Measurements from ENCODE around the gene EVX2.

The EVX2 gene

DNA sequence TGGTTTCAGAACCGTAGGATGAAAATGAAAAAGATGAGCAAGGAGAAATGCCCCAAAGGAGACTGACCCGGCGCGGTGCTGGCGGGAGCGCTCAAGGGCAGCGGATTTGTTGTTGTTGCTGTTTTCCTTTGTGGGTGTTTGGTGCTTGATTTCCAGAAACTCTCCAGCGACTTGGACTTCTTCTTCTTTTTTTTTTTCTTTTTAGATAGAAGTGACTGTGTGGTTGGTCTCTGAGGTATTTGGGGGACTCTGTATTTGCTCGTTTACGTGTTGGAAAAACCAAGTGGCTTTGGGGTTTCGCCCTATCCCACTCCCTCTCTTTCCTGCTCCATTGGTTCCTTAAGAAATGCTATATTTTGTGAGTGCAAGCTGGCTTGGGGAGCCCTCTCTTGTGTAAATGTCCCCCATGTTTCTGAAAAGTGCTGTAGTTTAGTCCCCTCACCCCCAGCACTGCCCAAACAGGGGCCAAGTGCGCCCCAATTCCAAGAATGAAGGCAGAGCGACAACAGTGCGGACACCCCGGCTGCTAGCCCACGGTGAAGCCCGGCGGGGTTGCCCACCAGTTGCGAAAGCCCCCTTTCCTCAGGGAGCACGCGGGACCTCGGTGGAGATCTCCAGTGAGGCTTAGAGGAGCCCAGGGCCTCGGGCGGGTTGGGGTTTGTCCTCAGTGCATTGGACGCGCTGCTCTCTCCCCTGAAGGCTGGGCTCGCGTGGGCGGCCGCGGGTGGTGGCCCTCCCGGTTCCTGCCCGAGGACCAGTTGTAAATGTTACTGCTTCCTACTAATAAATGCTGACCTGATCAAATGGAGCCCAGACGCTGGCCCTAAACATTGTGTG, 40.6 kb upstream of the EVX2 start:
- Histone ChIP-seq H3K27ac (ENCODE audit: low read length) (no peak overlapping the region), H2AFZ (ENCODE audit: low read depth, low read length) (no peak overlapping the region), H3K4me2 (ENCODE audit: insufficient read depth, low read length) (no peak overlapping the region), H4K20me1 (ENCODE audit: insufficient read depth, low read length) (no peaks in the 10 kb centered on the region), H3K36me3 (ENCODE audit: insufficient read depth, low read length) (no peaks in the 10 kb centered on the region), H3K79me2 (ENCODE audit: insufficient read depth, low read length) (no peaks in the 10 kb centered on the region), H3K4me1 (ENCODE audit: insufficient read depth, low read length) (peaks cover 4% of the 10 kb centered on the region; the same call in 1 of the 2 replicates), H3K4me3 (ENCODE audit: low read depth in 1 of 2, low read length in 2 of 2) (no peak overlapping the region), H3K9me3 (ENCODE audit: insufficient read depth, low read length, severe bottlenecking) (no peaks in the 10 kb centered on the region), H3K9ac (ENCODE audit: low read depth, low read length) (no peak overlapping the region), H3K27me3 (ENCODE audit: insufficient read depth, low read length, poor library complexity) (no peaks in the 10 kb centered on the region)
- DNase-seq: no peak
- TF ChIP-seq, protein P1, sequence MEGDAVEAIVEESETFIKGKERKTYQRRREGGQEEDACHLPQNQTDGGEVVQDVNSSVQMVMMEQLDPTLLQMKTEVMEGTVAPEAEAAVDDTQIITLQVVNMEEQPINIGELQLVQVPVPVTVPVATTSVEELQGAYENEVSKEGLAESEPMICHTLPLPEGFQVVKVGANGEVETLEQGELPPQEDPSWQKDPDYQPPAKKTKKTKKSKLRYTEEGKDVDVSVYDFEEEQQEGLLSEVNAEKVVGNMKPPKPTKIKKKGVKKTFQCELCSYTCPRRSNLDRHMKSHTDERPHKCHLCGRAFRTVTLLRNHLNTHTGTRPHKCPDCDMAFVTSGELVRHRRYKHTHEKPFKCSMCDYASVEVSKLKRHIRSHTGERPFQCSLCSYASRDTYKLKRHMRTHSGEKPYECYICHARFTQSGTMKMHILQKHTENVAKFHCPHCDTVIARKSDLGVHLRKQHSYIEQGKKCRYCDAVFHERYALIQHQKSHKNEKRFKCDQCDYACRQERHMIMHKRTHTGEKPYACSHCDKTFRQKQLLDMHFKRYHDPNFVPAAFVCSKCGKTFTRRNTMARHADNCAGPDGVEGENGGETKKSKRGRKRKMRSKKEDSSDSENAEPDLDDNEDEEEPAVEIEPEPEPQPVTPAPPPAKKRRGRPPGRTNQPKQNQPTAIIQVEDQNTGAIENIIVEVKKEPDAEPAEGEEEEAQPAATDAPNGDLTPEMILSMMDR (IDR thresholded peaks at IDR 0.05; ENCODE audit: borderline replicate concordance, extremely low read depth, low read length, poor library complexity, severe bottlenecking): no peak
- TF ChIP-seq EZH2 (IDR thresholded peaks at IDR 0.05; ENCODE audit: borderline replicate concordance, low read depth, low read length, severe bottlenecking): no peak
- no peak for ATAC-seq (ENCODE audit: insufficient read depth, low read depth)

DNA sequence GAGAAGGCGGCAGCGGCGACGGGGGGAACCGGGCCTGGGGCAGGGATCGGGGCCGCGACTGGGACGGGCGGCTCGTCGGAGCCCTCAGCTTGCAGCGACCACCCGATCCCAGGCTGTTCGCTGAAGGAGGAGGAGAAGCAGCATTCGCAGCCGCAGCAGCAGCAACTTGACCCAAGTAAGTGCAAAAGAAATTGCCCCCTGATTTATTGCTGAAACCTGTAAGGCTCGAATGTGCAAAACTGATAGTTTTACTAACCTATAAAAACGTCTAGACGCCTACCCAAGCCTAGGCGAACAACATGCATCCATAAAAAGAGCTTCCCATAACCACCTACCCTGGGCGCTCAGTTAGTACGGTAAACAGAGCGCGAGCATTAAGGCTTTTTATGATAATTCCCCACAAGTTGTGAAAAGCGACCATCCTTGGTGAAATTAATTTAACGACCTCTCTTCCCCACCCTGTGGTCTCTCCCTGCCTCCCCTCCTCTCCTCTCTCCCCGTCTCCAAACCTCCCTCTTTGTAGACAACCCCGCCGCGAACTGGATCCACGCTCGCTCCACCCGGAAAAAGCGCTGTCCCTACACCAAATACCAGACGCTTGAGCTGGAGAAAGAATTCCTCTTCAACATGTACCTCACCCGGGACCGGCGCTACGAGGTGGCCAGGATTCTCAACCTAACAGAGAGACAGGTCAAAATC, 39.8 kb upstream of the EVX2 start:
- H3K36me3 ChIP-seq (ENCODE audit: insufficient read depth, low read length): no peaks in the 10 kb centered on the region
- no peak for DNase-seq
- H3K9me3 ChIP-seq (ENCODE audit: insufficient read depth, low read length, severe bottlenecking): no peaks in the 10 kb centered on the region
- no peak for ATAC-seq (ENCODE audit: insufficient read depth, low read depth)
- no peak overlapping the region for H3K27ac ChIP-seq (ENCODE audit: low read length)
- H3K4me2 ChIP-seq (ENCODE audit: insufficient read depth, low read length): no peak overlapping the region
- H2AFZ ChIP-seq (ENCODE audit: low read depth, low read length): no peak overlapping the region
- H4K20me1 ChIP-seq (ENCODE audit: insufficient read depth, low read length): no peaks in the 10 kb centered on the region
- H3K9ac ChIP-seq (ENCODE audit: low read depth, low read length): no peak overlapping the region
- no peaks in the 10 kb centered on the region for H3K79me2 ChIP-seq (ENCODE audit: insufficient read depth, low read length)
- no peak overlapping the region for H3K4me3 ChIP-seq (ENCODE audit: low read depth in 1 of 2, low read length in 2 of 2)
- H3K4me1 ChIP-seq (ENCODE audit: insufficient read depth, low read length): peaks cover 4% of the 10 kb centered on the region; the same call in 1 of the 2 replicates
- H3K27me3 ChIP-seq (ENCODE audit: insufficient read depth, low read length, poor library complexity): no peaks in the 10 kb centered on the region
- TF ChIP-seq, protein P1 (IDR thresholded peaks at IDR 0.05; ENCODE audit: borderline replicate concordance, extremely low read depth, low read length, poor library complexity, severe bottlenecking): no peak

DNA sequence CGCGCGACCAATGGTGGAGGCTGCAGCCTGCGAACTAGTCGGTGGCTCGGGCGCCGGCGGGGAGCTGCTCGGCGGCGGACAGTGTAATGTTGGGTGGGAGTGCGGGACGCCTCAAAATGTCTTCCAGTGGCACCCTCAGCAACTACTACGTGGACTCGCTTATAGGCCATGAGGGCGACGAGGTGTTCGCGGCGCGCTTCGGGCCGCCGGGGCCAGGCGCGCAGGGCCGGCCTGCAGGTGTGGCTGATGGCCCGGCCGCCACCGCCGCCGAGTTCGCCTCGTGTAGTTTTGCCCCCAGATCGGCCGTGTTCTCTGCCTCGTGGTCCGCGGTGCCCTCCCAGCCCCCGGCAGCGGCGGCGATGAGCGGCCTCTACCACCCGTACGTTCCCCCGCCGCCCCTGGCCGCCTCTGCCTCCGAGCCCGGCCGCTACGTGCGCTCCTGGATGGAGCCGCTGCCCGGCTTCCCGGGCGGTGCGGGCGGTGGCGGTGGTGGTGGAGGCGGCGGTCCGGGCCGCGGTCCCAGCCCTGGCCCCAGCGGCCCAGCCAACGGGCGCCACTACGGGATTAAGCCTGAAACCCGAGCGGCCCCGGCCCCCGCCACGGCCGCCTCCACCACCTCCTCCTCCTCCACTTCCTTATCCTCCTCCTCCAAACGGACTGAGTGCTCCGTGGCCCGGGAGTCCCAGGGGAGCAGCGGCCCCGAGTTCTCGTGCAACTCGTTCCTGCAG, 39.1 kb upstream of the EVX2 start, which contains the start of gene HOXD9:
Gene HOXD9, plus strand, starts transcription at position 37 of the 728 bp plus-strand sequence. Its CDS starts 50 bp downstream, at position 87.
- ATAC-seq (ENCODE audit: insufficient read depth, low read depth): no peak

More for the DNA sequence above, 39.1 kb upstream of the EVX2 start, which contains the start of gene HOXD9:
- Histone ChIP-seq H3K4me1 (ENCODE audit: insufficient read depth, low read length) (peaks cover 4% of the 10 kb centered on the region; the same call in 1 of the 2 replicates), H4K20me1 (ENCODE audit: insufficient read depth, low read length) (no peaks in the 10 kb centered on the region), H2AFZ (ENCODE audit: low read depth, low read length) (no peak within 1 kb of the TSS), H3K4me2 (ENCODE audit: insufficient read depth, low read length) (no peak within 1 kb of the TSS), H3K27me3 (ENCODE audit: insufficient read depth, low read length, poor library complexity) (no peaks in the 10 kb centered on the region), H3K27ac (ENCODE audit: low read length) (no peak within 1 kb of the TSS), H3K9ac (ENCODE audit: low read depth, low read length) (no peak within 1 kb of the TSS), H3K36me3 (ENCODE audit: insufficient read depth, low read length) (no peaks in the 10 kb centered on the region), H3K4me3 (ENCODE audit: low read depth in 1 of 2, low read length in 2 of 2) (no peak within 1 kb of the TSS), H3K79me2 (ENCODE audit: insufficient read depth, low read length) (no peaks in the 10 kb centered on the region), H3K9me3 (ENCODE audit: insufficient read depth, low read length, severe bottlenecking) (no peaks in the 10 kb centered on the region)
- no peak for TF ChIP-seq EZH2 (IDR thresholded peaks at IDR 0.05; ENCODE audit: borderline replicate concordance, low read depth, low read length, severe bottlenecking)
- TF ChIP-seq, protein P1 (IDR thresholded peaks at IDR 0.05; ENCODE audit: borderline replicate concordance, extremely low read depth, low read length, poor library complexity, severe bottlenecking): no peak
- no peak for DNase-seq

All from DND-41 (cell line).